DND-41 (cell line): ENCODE measurements around the gene TPRN.

Experiments used
- ATAC-seq: fragments of 200-7000 bp; cut with Tn5 transposase; 3 replicates; pipeline ENCODE4 v1.9.1; 2021; ENCODE audit warnings: low read depth; ENCODE audit not compliant: insufficient read depth
- DNase-seq: peaks from one replicate; pipeline ENCODE4 v3.0.0-alpha.2; 2020
- H2AFZ ChIP-seq: 2 replicates; pipeline ENCODE4 v1.6.0; 2012; ENCODE audit warnings: low read depth, low read length
- H3K27ac ChIP-seq: 2 replicates; pipeline ENCODE4 v1.5.1; 2012; ENCODE audit warnings: low read length, inconsistent platforms
- H3K27me3 ChIP-seq: fragments of 200-600 bp; sonication (generic); 2 replicates; pipeline ENCODE4 v1.6.0; 2012; ENCODE audit warnings: low read length, mild to moderate bottlenecking, inconsistent platforms; ENCODE audit not compliant: insufficient read depth, poor library complexity
- H3K36me3 ChIP-seq: 2 replicates; pipeline ENCODE4 v1.5.1; 2012; ENCODE audit warnings: low read length, inconsistent platforms; ENCODE audit not compliant: insufficient read depth
- H3K4me1 ChIP-seq: 2 replicates; pipeline ENCODE4 v1.5.1; 2012; ENCODE audit warnings: mild to moderate bottlenecking, low read length; ENCODE audit not compliant: insufficient read depth
- H3K4me2 ChIP-seq: 2 replicates; pipeline ENCODE4 v1.6.0; 2012; ENCODE audit warnings: mild to moderate bottlenecking, moderate library complexity, low read length, inconsistent platforms; ENCODE audit not compliant: insufficient read depth
- H3K4me3 ChIP-seq, 2 experiments: fragments of 200-600 bp in 1 of 2; shearing (Covaris generic) in 1 of 2; 2 replicates each; pipeline ENCODE4 v1.5.1; 2012 to 2016; ENCODE audit warnings: inconsistent platforms in 2 of 2, low read length in 2 of 2, mild to moderate bottlenecking in 2 of 2, low read depth in 1 of 2, moderate library complexity in 1 of 2
- H3K79me2 ChIP-seq: 2 replicates; pipeline ENCODE4 v1.6.0; 2012; ENCODE audit warnings: low read length, inconsistent platforms; ENCODE audit not compliant: insufficient read depth
- H3K9ac ChIP-seq: 2 replicates; pipeline ENCODE4 v1.6.0; 2012; ENCODE audit warnings: low read depth, mild to moderate bottlenecking, inconsistent platforms, low read length, moderate library complexity
- H3K9me3 ChIP-seq: 2 replicates; pipeline ENCODE4 v1.5.1; 2012; ENCODE audit warnings: low read length, moderate library complexity, mild to moderate bottlenecking, inconsistent platforms; ENCODE audit not compliant: insufficient read depth, severe bottlenecking
- H4K20me1 ChIP-seq: 2 replicates; pipeline ENCODE4 v1.6.0; 2012; ENCODE audit warnings: low read length; ENCODE audit not compliant: insufficient read depth
- CTCF ChIP-seq: IDR thresholded peaks from 2 replicates; pipeline ENCODE4 v1.5.1; 2012; ENCODE audit warnings: borderline replicate concordance, low read length, moderate library complexity, mild to moderate bottlenecking; ENCODE audit not compliant: poor library complexity, severe bottlenecking; ENCODE audit errors: extremely low read depth
- EZH2 ChIP-seq: IDR thresholded peaks from 3 replicates; pipeline ENCODE4 v1.6.1; 2012; ENCODE audit warnings: borderline replicate concordance, low read depth, mild to moderate bottlenecking, moderate library complexity, low read length, inconsistent platforms; ENCODE audit not compliant: severe bottlenecking

The TPRN gene

GRCh38 chr9:137201205-137201868 lies 796 bp upstream of the TPRN start:
- Histone ChIP-seq H3K27ac (peak overlapping the region; percentile 89), H3K4me1 (peaks cover 68% of the 10 kb centered on the region), H3K9ac (peak overlapping the region; percentile 77), H3K9me3 (no peaks in the 10 kb centered on the region), H2AFZ (peak overlapping the region; percentile 87), H4K20me1 (peaks cover 42% of the 10 kb centered on the region), H3K4me2 (peak overlapping the region; percentile 97), H3K27me3 (no peaks in the 10 kb centered on the region), H3K79me2 (peaks cover 55% of the 10 kb centered on the region), H3K36me3 (peaks cover 17% of the 10 kb centered on the region), H3K4me3 (peak overlapping the region; percentile 43 to 94)
- TF ChIP-seq EZH2 (no peak), CTCF (no peak)
- no peak for DNase-seq
- no peak for ATAC-seq

GRCh38 chr9:137199411-137200121 lies 975 bp downstream of the TPRN start:
- no peaks in the 10 kb centered on the region for H3K9me3 ChIP-seq

GRCh38 chr9:137198902-137199283 lies 1.6 kb downstream of the TPRN start:
- TF ChIP-seq EZH2 (no peak), CTCF (no peak)
- Histone ChIP-seq H3K27ac (no peak overlapping the region), H2AFZ (no peak overlapping the region), H3K4me1 (peaks cover 53% of the 10 kb centered on the region), H4K20me1 (peaks cover 30% of the 10 kb centered on the region), H3K9me3 (no peaks in the 10 kb centered on the region), H3K36me3 (peaks cover 4% of the 10 kb centered on the region), H3K27me3 (no peaks in the 10 kb centered on the region), H3K4me3 (peak overlapping the region in 1 of 2 experiments; percentile 44; a peak in 1 of 4 replicates), H3K4me2 (peak overlapping the region; percentile 97), H3K79me2 (peaks cover 32% of the 10 kb centered on the region), H3K9ac (peak overlapping the region; percentile 45; the same call in 1 of the 2 replicates)
- DNase-seq = no peak
- ATAC-seq = no peak

More at GRCh38 chr9:137199411-137200121, 975 bp downstream of the TPRN start:
- Histone ChIP-seq H4K20me1 (peaks cover 36% of the 10 kb centered on the region), H3K79me2 (peaks cover 39% of the 10 kb centered on the region), H3K36me3 (peaks cover 10% of the 10 kb centered on the region), H3K27ac (no peak overlapping the region), H2AFZ (no peak overlapping the region), H3K4me2 (peak overlapping the region; percentile 97), H3K27me3 (no peaks in the 10 kb centered on the region), H3K4me3 (peak overlapping the region in 1 of 2 experiments; percentile 44; a peak in 2 of 4 replicates), H3K4me1 (peaks cover 59% of the 10 kb centered on the region), H3K9ac (peak overlapping the region; percentile 45)
- no peak for ATAC-seq
- TF ChIP-seq EZH2 (no peak), CTCF (no peak)
- no peak for DNase-seq
